Raji (cell line): ENCODE measurements around the gene PFKFB3.

Experiments
- POLR2A ChIP-seq: IDR thresholded peaks from 2 replicates; pipeline ENCODE4 v1.6.1; 2011; ENCODE audit warnings: low read depth, low read length, control low read depth; ENCODE audit not compliant: insufficient read depth

The PFKFB3 gene

DNA sequence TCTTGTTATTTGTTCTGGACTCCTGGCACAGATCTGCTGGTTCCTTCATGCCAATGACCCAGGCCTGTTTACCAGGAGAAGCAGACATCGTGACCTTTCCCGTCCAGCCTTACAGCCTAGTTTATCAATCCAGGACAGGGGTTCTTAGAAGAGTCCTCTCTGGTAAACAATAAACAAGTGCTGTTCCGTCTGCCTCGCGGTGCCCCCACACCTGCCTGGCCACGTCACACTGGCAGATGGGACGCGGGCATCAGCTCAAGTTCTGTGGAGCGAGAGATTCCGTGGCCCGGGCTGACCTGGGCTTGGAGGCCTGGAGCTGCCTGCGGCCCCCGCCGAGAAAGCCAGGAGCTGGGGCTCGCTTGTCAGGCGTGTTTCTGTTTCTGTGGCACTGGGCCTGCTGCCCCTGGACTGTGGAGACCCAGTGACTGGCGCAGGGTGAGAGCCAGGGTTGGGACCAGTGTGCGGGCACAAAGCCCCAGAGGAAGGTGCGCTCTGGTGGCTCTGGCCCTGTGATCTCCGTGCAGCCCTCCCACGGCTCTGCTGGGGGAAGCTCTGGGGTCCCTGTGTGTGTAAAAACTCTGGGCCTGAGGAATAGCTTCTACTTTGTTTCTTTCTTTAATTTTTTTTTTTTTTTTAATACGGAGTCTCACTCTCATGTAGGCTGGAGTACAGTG lies 28.4 kb upstream of the PFKFB3 start:
- TF ChIP-seq POLR2A = no peak; the same call in 1 of the 2 replicates

DNA sequence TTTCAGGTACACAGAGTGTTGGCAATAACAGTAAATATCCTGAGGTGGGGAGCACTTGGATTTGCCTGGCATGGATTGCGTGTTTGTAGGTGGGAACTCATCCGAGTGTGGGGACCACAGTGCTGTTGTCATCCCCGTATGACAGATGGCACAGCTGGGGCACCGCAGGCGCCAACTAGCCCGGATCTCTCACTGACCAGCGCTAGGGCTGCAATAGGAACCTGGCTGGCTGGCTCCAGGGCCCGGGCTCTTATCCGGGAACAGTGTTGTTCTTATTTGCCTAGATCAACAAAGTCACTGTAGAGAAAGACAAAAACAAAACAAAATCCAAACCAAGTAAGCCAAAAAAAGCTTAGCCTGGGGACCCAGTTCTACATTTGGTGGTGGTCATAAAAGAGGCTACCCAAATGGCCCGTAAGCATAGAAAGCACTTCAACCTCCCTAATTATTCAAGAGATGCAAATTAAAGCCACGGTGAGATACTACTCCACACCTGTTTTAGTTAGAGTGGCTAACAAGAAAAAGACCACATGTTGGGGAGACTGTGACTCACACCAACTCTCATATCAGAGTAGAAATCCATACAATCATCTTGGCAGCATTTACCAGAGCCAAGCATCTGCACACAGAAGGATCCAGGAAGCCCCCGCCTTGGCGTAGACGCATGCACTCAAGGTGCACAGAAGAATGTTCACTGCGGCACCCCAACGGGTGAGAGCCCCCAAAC lies 27.2 kb upstream of the PFKFB3 start:
- TF ChIP-seq POLR2A = no peak

DNA sequence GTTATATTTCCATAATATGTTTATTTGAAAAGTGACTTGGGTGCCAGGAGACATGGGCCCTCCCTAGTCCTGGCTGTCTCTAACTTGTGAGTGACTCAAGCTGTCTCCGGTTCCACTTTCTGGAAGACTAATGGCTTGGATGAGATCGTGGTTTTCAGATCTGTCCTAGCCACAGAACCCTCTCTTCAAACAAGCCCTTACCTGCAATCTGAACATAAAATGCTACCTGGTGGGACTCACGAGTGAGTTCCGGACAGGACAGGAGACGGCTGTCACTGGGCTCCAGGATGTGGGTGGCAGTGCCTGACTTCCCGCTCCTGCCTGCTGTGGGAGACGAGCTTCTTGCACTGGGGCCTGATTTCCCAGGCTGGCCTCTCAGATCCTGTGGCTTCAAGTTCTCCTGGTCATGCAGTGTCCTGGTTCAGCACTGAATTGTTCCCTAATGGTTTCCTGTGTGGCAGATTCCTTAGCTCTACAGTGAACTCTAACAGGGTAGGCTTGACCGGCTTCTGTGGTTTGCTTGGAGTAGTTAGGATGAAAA lies 26.0 kb upstream of the PFKFB3 start:
- no peak for TF ChIP-seq POLR2A

DNA sequence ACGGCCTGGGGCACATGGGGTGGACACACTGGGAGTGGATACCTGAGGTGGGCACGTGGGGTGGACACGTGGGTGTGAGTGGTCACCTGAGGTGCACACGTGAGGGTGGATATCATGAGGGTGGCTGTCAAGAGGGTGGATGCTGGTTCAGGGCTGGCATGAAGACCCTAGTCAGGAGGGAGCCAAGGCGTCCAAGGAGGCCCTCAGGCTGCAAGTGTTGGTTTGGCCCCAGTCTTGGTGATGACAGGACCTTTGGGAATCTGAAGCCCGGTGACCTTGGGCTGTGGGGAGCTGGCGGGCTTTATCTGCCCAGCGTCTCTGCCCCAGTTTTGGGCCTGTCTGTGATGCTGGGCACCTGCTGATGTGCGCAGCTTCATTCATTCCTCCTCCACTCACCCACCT lies 24.9 kb upstream of the PFKFB3 start:
- TF ChIP-seq POLR2A = no peak; the same call in 1 of the 2 replicates

DNA sequence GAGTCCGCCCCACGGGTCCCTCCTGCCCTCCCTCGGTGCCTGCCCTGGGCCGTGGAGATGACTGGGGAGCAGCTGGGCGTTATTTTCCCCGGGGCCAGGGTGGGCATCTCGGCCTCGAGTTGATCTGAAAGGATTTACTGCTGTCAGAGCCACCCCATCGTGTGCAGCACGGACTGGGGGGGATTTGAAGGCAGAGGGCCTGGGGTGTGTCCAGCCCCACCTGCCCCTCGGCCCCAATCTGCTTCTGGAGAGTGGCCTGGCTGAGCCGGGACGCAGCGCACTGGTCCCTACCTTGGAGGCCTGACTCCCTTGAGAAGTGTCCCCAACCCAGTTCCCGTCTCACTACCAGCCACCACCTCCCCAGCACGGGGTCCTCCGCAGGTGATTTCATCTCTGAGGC lies 24.2 kb upstream of the PFKFB3 start:
- TF ChIP-seq POLR2A = no peak

DNA sequence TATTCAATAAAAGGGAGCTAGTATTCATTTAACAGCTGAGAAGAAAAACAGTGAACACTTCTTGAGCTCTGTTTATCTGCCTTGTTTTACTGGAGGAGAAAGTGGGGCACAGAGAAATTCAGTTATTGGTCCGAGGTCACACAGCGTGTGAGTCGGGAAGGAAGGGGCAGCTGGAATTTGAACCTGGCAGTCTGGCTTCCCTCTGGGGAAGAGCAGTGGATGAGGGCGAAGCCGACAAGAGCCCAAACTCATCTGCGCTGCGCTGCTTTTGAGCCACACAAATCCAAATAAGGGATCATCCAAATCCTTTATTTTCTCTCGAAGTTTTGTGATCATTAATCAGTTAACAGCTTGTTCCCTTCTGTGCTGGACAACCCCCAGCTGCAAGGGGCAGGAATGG lies 23.7 kb upstream of the PFKFB3 start:
- TF ChIP-seq POLR2A = no peak

DNA sequence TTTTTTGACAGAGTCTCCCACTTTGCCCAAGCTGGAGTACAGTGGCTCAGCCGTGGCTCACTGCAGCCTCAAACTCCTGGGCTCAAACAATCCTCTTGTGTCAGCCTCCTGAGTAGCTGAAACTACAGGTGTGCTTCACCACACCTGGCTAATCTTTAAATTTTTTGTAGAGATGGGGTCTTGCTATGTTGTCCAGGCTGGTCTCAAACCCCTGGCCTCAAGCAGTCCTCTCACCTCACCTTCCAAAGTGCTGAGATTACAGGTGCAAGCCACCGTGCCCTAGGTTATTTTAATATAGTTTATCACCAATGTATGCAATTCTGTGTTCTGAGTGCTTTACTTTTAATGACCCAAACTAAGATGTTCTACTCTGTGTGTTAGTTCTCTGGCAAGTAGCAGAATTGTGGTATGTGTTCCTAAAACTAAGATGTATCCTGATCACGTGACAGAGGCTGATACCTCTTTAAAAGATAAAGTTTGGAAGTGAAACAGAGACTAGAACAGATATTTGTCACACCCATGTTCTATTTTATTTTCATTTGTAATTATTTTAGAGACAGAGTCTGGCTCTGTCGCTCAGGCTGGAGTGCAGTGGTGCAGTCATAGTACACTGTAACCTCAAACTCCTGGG lies 22.1 kb upstream of the PFKFB3 start:
- 0 out of 2 replicates have a peak, but pooled peaks have one; percentile 9 for TF ChIP-seq POLR2A

DNA sequence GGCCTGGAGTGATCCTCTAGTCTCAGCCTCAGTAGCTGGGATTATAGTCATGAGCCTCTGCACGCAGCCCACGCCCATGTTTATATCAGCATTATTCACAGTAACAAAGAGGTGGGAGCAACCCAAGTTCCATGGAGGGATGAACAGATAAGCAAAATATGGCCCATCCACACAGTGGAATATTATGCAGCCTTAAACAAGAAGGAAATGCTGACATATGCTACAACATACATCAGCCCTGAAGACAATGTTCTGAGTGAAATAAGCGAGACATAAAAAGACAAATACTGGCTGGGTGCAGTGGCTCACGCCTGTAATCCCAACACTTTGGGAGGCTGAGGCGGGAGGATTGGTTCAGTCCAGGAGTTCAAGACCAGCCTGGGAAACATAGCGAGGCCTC lies 21.5 kb upstream of the PFKFB3 start:
- no peak for TF ChIP-seq POLR2A

DNA sequence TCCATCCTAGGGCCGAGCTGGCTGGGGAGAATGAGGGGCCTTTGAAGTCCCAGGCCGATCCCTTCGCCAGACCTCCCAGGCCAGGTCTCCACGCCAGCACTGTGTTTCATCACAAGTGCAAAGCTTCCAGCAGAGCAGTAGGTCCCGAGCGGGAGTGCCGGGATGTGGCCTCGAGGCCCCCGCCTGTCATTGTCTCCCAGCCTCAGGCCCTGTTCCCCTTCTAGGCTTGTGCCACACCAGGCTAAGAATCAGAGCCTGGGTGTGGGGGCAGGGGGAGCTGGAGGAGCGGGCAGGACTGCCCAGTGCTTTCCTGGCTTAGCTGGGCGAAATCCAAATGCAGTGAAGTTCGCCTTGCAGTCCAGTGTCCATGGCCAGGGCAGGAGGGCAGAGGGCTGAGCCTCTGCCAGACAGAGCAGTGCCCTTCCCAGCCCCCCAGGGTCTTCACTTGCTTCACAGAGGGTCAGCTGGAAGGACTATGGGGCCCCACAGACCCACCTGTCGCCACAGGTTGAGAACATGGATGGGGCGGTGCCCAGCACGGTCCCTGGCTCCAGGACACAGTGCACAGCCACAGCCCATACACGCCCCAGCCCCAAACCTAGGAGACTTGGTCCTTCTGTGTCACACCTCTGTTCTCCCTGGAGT lies 20.2 kb upstream of the PFKFB3 start:
- no peak for TF ChIP-seq POLR2A

DNA sequence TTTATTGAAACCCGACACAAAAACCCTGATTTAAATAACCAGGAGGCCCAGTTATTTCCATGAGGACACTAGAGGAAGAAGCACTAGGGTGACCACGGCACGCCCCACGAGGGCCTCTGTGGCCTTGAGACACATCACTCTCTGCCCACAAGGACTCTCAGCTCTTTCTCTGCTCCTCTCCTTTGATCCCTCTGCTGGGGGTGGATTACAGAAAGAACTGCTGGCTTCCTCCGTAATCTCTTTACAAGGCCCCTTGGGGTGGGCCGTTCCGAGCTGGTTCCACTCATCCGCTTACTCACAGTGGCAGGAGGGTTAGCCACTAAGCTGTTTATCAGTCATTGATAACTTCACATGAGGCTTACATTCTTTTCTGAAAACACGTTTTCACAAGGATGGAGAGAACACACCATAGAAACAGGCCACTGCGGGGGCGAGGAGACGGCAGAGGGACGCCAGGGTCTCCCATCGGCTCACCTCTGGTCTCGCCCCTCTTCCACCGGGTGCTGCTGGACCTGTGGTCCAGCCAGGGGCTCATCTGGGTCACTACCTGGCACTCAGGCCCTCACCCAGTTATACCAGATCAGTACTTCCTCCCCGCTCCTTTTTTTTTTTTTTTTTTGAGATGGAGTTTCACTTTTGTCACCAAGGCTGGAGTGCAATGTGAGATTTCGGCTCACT lies 17.6 kb upstream of the PFKFB3 start:
- TF ChIP-seq POLR2A = no peak

DNA sequence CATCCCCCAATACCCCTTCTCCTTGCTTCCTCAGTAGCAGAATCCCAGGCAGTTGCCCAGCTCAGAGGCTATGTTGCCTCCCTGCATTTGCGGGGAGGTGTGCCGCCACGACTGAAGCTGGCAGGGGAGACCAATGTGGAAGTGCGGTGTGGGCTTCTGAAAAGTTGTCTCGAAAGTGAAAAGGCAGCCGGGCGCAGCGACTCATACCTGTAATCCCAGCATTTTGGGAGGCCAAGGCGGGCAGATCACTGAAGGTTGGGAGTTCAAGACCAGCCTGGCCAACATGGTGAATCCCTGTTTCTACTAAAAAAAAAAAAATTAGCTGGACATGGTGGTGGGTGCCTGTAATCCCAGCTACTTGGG lies 15.9 kb upstream of the PFKFB3 start:
- TF ChIP-seq POLR2A = no peak

DNA sequence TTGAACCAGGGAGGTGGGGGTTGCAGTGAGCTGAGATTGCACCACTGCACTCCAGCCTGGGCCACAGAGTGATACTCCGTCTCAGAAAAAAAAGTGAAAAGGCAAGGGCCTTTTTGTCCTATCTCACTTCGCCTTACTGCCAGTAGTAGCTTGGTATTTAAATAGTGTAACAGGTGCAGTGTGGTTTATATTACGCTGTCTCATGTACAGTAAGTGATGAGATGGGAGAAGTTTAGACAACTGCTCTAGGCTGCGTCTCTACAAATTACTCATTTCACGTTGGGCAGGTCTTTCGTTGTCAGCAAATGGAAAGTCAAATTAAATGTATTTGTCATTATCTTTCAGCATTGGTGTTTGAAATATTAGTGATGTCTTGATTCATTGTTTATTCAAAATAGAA lies 15.5 kb upstream of the PFKFB3 start:
- no peak for TF ChIP-seq POLR2A

DNA sequence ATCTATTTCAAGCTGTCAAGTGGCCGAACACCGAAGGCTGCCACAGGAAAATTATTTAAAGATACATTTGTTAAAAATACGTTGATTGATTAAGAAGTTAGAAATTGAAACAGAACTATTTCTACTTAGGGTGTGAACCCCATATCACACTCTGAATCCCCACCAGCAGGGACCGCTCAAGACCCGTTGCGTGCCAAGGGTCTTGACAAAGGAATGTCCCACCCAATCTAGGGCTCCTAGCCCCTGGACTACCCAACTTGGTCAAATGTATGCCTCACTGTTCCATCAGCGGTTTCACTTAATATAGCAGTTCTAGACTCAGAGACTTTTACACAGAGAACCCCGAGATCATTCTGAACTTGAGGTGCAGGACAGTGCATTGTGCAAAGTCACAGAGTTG lies 11.6 kb upstream of the PFKFB3 start:
- no peak for TF ChIP-seq POLR2A

DNA sequence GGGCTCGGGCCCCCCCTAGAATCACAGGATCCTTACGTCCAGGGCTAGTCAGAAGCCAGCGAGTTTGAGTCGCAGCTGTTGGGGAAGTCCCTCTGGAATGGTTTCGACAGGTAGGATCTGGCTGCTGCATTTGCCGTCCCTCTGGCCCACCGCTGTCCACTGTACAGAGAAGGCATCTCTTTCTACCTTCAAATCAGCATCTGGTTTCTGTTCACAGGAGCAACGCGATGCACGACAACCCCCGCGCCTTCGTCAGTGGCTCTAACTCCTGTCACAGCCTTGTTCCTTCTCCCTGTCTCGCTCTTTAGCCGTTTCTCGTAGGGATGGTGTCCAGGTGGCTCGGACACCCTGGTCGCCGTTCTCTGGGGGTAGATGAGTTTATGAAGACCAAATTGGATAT lies 11.2 kb upstream of the PFKFB3 start:
- no peak for TF ChIP-seq POLR2A

DNA sequence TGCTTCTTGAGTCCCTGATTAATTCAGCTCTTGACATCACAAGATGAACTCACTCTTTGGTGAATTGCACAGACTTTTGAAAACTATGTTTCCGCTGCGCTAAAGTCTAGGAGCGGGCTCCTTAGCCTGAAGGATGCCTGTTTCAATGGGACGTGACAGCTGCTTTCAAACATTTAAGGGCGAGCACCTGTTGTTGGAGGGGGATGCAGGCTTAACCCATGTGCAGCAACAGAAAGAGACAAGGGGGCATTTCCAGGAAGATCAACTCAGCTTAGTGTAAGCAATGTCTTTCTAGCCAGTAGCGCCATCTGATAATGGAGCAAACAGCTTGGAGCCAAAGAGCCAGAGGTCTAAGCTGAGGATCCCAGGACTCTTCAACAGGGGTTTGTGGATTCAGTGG lies 8.4 kb upstream of the PFKFB3 start:
- TF ChIP-seq POLR2A = no peak
